ENCODE data around the gene JOSD2.

GRCh38 chr19:50536662-50537305, 25.8 kb upstream of the JOSD2 start:
- TF ChIP-seq CTCF (IDR thresholded peaks at IDR 0.05) = no peak
- TF ChIP-seq POLR2AphosphoS5 (IDR thresholded peaks at IDR 0.05) = no peak
- no peak for TF ChIP-seq POLR2A (IDR thresholded peaks at IDR 0.05; ENCODE audit: low read depth)
- no peak for TF ChIP-seq EP300 (IDR thresholded peaks at IDR 0.05)

Measured in esophagus muscularis mucosa (tissue), 4 donors.